Brain microvascular endothelial cell (primary cell): ENCODE results near the gene RAB12.
A peak's percentile ranks its signal among the peaks of the same experiment; 100 is the strongest.

Experiments
- DNase-seq: peaks from one replicate; pipeline ENCODE4 v3.0.0-alpha.2; 2020
- H3K27ac ChIP-seq: fragments of 250-450 bp; sonication (Bioruptor Pico); 2 replicates; pipeline ENCODE4 v1.5.1; 2020; ENCODE audit warnings: mild to moderate bottlenecking, moderate library complexity
- H3K27me3 ChIP-seq: fragments of 250-450 bp; sonication (Bioruptor Pico); replicated peaks from 2 replicates; pipeline ENCODE4 v1.5.1; 2020; ENCODE audit warnings: mild to moderate bottlenecking
- H3K36me3 ChIP-seq: fragments of 250-450 bp; sonication (Bioruptor Pico); replicated peaks from 2 replicates; pipeline ENCODE4 v1.5.1; 2020; ENCODE audit warnings: mild to moderate bottlenecking
- H3K4me3 ChIP-seq: 2 replicates; pipeline ENCODE4 v1.5.1; 2011; ENCODE audit warnings: low read depth, mild to moderate bottlenecking, control low read depth, low read length, moderate library complexity
- in situ Hi-C: cut with HindIII; loops from 2 replicates; pipeline ENCODE4 v1.10.0; 2017; ENCODE audit warnings: low sequenced_read_pairs, low pct_ligation_motif_present
- TF ChIP-seq, protein P1 (sequence below): IDR thresholded peaks from 2 replicates; pipeline ENCODE4 v1.5.1; 2011; ENCODE audit warnings: low read depth, mild to moderate bottlenecking, moderate library complexity, low read length, control low read depth, inconsistent platforms; ENCODE audit errors: missing control alignments

RAB12 gene

DNA sequence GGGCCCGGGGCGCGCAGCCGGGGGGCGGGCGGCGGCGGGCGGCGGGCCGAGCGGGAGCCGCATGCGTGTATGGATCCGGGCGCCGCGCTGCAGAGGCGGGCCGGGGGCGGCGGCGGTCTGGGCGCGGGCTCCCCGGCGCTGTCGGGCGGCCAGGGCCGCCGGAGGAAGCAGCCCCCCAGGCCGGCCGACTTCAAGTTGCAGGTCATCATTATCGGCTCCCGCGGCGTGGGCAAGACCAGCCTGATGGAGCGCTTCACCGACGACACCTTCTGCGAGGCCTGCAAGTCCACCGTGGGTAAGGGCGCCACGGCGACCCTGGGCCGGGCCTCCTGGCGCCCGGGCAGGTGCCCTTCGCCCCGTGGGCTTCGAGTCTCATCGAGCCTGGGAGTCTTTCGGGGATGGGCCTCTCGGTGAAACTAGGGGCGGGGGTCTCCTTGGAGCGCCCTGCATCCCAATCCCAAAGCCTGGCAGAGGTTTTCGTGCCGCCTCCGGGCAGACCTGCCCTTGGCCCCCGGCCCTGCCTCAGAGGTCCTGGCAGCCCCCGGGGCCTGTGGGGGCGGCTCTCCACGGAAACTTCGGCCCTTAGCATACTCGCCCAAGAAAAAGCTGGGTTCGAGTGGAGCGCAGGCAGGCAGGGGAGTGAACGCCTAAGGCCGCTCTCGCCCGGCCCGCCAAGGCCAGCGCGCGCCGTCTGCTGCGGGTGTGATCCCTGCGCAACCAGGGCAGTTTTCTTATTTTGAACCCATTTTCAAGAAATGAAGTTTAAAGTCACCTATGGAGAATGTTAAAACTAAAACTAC is 622 bp downstream of the RAB12 start:
- no peaks in the 10 kb centered on the region for H3K36me3 ChIP-seq
- in situ Hi-C loops = no loop called here
- no peak for DNase-seq
- H3K4me3 ChIP-seq = peak overlapping the region; percentile 87
- H3K27me3 ChIP-seq = no peaks in the 10 kb centered on the region
- peak overlapping the region; percentile 1 for H3K27ac ChIP-seq
- TF ChIP-seq, protein P1, sequence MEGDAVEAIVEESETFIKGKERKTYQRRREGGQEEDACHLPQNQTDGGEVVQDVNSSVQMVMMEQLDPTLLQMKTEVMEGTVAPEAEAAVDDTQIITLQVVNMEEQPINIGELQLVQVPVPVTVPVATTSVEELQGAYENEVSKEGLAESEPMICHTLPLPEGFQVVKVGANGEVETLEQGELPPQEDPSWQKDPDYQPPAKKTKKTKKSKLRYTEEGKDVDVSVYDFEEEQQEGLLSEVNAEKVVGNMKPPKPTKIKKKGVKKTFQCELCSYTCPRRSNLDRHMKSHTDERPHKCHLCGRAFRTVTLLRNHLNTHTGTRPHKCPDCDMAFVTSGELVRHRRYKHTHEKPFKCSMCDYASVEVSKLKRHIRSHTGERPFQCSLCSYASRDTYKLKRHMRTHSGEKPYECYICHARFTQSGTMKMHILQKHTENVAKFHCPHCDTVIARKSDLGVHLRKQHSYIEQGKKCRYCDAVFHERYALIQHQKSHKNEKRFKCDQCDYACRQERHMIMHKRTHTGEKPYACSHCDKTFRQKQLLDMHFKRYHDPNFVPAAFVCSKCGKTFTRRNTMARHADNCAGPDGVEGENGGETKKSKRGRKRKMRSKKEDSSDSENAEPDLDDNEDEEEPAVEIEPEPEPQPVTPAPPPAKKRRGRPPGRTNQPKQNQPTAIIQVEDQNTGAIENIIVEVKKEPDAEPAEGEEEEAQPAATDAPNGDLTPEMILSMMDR = no peak

DNA sequence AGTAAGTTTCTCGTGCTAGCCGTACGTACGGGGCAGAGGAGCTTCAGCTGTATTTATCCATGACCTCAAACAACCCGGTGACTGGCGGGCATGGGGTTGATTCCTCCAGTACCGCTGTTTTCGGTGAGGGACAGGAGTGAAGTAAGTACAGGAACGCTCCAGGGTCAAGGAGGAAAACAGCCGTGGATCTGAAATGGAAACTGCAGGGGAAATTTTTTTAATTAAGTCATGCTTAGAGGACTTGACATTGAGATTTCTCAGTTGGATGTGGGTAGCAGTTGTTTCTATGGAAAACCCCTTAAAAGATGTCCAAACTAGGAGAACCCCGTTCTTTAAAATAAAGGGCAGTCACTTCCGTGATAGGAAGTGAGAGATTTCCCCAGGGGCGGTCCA is 1.2 kb downstream of the RAB12 start:
- H3K27me3 ChIP-seq = no peaks in the 10 kb centered on the region
- TF ChIP-seq, protein P1 = no peak
- in situ Hi-C loops = no loop called here
- H3K36me3 ChIP-seq = no peaks in the 10 kb centered on the region
- peak overlapping the region; percentile 1 for H3K27ac ChIP-seq
- no peak for DNase-seq
- H3K4me3 ChIP-seq = peak overlapping the region; percentile 87

DNA sequence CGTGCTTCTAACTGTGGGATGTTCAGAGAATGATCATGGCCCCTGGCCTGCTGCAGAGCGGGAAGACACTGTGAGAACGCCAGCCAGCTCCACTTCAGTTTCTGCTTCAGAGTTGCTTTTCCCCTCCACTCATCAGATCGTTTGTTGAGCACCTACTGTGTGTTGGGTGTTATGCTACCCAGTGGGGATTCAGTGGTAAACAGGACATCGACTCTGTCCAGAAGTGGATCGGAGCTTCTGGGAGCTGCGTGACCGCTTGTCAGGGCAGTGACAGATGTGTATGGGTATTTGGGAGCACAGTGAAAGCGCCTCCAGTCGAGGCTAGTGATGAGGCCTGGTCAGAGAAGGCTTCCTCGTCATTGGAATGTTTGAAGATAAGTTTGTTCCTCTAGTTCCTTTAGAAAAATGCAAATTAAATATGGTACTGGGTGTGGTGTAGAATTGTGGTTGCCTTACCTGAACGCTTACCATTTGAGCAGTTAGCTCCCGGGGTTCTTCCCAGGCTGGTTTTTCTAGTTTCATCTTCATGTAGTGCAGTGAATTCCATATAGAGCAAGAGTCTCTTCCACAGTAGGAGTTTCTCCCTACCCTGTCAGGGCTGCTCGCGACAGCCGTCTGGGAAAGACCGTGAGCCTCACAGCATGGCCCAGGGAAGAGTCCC is 2.8 kb downstream of the RAB12 start:
- no peaks in the 10 kb centered on the region for H3K36me3 ChIP-seq
- no peak for DNase-seq
- H3K27ac ChIP-seq = no peak overlapping the region
- in situ Hi-C loops = no loop called here
- no peak overlapping the region for H3K4me3 ChIP-seq
- TF ChIP-seq, protein P1 = no peak
- no peaks in the 10 kb centered on the region for H3K27me3 ChIP-seq

DNA sequence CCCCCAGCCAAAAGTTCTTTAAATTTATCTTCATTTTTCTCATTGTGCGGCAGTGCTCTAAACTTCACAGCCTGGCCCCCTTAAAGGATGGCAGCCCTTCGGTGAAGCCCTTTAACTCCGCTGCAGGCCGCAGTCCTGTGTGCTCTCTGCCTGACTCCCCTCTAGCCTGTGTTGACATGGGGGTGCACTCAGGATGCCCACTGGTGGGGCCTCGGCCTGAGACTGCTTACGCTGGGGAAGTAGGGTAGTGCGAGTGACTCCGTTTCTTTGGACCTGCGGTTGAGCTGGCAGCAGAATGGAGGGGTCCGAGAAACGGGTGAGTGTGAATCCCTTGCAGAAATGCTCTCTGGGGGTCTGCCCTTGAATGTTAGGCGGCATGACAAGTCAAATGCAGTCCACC is 5.6 kb downstream of the RAB12 start:
- TF ChIP-seq, protein P1 = no peak
- no peaks in the 10 kb centered on the region for H3K27me3 ChIP-seq
- no peak for DNase-seq
- H3K27ac ChIP-seq = peak overlapping the region; percentile 86
- H3K36me3 ChIP-seq = no peaks in the 10 kb centered on the region
- in situ Hi-C loops = no loop called here
- H3K4me3 ChIP-seq = no peak overlapping the region

DNA sequence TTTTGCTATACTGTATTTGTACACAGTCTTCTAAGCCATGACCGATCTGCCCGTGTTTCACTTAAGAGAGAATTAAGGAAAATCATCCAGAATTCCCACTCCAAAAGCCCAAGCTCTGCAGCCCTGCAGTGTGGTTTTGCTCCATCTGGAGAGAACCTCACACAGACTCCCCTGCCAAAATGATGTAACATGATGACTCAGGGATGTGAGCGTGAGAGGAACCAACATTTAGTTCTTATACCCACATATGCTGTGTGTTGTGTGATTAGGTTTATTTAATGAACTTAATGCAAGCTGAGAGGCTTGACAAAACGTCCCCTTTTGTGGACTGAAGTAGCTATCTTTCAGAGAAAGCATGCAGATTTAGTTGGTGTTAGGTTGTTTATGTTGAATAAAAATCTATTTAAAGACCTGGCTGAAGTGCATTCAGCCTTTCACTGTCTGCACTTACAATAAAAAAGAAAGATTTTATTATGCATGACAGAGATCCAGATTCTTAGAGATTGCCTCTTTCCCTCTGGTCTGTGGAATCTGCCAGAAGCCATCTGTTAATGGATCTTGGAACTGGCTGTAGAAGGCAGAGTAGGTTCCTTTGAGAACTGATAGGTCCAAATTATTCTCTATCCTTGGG is 6.3 kb downstream of the RAB12 start:
- H3K36me3 ChIP-seq = no peaks in the 10 kb centered on the region
- H3K27ac ChIP-seq = peak overlapping the region; percentile 86
- H3K4me3 ChIP-seq = no peak overlapping the region
- TF ChIP-seq, protein P1 = no peak
- DNase-seq = peak; percentile 88
- H3K27me3 ChIP-seq = no peaks in the 10 kb centered on the region
- in situ Hi-C loops = no loop called here
